ENCODE results near the gene KCNC1.
A peak's percentile ranks its signal among the peaks of the same experiment; 100 is the strongest.

Gene KCNC1

GRCh38 chr11:17730608-17731462, 3.7 kb upstream of the KCNC1 start:
- H3K4me1 Mint-ChIP-seq, result peaks cover 11% of the 10 kb centered on the region
- no peaks in the 10 kb centered on the region for H3K9me3 Mint-ChIP-seq
- H3K4me3 Mint-ChIP-seq, result no peak overlapping the region

GRCh38 chr11:17733261-17733660, 1.3 kb upstream of the KCNC1 start:
- H3K27ac Mint-ChIP-seq, result no peak overlapping the region
- H3K36me3 Mint-ChIP-seq (ENCODE audit: low read depth), result no peaks in the 10 kb centered on the region

More at GRCh38 chr11:17730608-17731462, 3.7 kb upstream of the KCNC1 start:
- H3K27me3 Mint-ChIP-seq (ENCODE audit: low read depth), result peaks cover 71% of the 10 kb centered on the region
- H3K36me3 Mint-ChIP-seq (ENCODE audit: low read depth), result no peaks in the 10 kb centered on the region
- TF ChIP-seq, protein P1, sequence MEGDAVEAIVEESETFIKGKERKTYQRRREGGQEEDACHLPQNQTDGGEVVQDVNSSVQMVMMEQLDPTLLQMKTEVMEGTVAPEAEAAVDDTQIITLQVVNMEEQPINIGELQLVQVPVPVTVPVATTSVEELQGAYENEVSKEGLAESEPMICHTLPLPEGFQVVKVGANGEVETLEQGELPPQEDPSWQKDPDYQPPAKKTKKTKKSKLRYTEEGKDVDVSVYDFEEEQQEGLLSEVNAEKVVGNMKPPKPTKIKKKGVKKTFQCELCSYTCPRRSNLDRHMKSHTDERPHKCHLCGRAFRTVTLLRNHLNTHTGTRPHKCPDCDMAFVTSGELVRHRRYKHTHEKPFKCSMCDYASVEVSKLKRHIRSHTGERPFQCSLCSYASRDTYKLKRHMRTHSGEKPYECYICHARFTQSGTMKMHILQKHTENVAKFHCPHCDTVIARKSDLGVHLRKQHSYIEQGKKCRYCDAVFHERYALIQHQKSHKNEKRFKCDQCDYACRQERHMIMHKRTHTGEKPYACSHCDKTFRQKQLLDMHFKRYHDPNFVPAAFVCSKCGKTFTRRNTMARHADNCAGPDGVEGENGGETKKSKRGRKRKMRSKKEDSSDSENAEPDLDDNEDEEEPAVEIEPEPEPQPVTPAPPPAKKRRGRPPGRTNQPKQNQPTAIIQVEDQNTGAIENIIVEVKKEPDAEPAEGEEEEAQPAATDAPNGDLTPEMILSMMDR (IDR thresholded peaks at IDR 0.05; ENCODE audit: unreplicated experiment in 3 of 3), result peak; percentile 79 to 85 (median 84)
- H3K27ac Mint-ChIP-seq, result no peak overlapping the region

GRCh38 chr11:17734986-17735817, 621 bp downstream of the KCNC1 start:
- Mint-ChIP-seq H3K4me1 (peaks cover 16% of the 10 kb centered on the region), H3K36me3 (ENCODE audit: low read depth) (no peaks in the 10 kb centered on the region), H3K4me3 (peak overlapping the region in 2 of 3 experiments; percentile 10 to 72), H3K27me3 (ENCODE audit: low read depth) (peaks cover 62% of the 10 kb centered on the region), H3K9me3 (no peaks in the 10 kb centered on the region), H3K27ac (no peak overlapping the region)
- TF ChIP-seq, protein P1 (IDR thresholded peaks at IDR 0.05; ENCODE audit: unreplicated experiment in 3 of 3), result no peak

More at GRCh38 chr11:17733261-17733660, 1.3 kb upstream of the KCNC1 start:
- TF ChIP-seq, protein P1 (IDR thresholded peaks at IDR 0.05; ENCODE audit: unreplicated experiment in 3 of 3), result no peak
- H3K27me3 Mint-ChIP-seq (ENCODE audit: low read depth), result peaks cover 76% of the 10 kb centered on the region
- H3K9me3 Mint-ChIP-seq, result no peaks in the 10 kb centered on the region
- H3K4me3 Mint-ChIP-seq, result peak overlapping the region; percentile 3 to 84 (median 71)
- peaks cover 16% of the 10 kb centered on the region for H3K4me1 Mint-ChIP-seq

GRCh38 chr11:17735818-17736578, 1.4 kb downstream of the KCNC1 start:
- Mint-ChIP-seq H3K4me1 (peaks cover 16% of the 10 kb centered on the region), H3K4me3 (peak overlapping the region; percentile 33 to 72 (median 33)), H3K36me3 (ENCODE audit: low read depth) (no peaks in the 10 kb centered on the region), H3K27me3 (ENCODE audit: low read depth) (peaks cover 57% of the 10 kb centered on the region), H3K27ac (no peak overlapping the region), H3K9me3 (no peaks in the 10 kb centered on the region)
- TF ChIP-seq, protein P1 (IDR thresholded peaks at IDR 0.05; ENCODE audit: unreplicated experiment in 3 of 3), result peak; percentile 39 to 41 (median 40)

- TF ChIP-seq, protein P1 (IDR thresholded peaks at IDR 0.05; ENCODE audit: unreplicated experiment in 3 of 3), result no peak
- no peak overlapping the region for H3K27ac Mint-ChIP-seq
- no peaks in the 10 kb centered on the region for H3K36me3 Mint-ChIP-seq (ENCODE audit: low read depth)
- H3K27me3 Mint-ChIP-seq (ENCODE audit: low read depth), result peaks cover 54% of the 10 kb centered on the region
- peak overlapping the region; percentile 9 to 40 (median 24) for H3K4me3 Mint-ChIP-seq
- no peaks in the 10 kb centered on the region for H3K9me3 Mint-ChIP-seq
- H3K4me1 Mint-ChIP-seq, result peaks cover 16% of the 10 kb centered on the region
Observed at GRCh38 chr11:17736579-17736893, 2.0 kb downstream of the KCNC1 start.

Measured in nephron (organoid).